Nephron progenitor cell (in vitro differentiated cells): ENCODE results near the gene TTYH1.

Experiments used
- DNase-seq: peaks from one replicate; pipeline ENCODE4 v3.0.0; 2021
- H3K27ac Mint-ChIP-seq: 2 replicates; pipeline ENCODE4 v1.8.0; 2021; ENCODE audit warnings: mild to moderate bottlenecking, moderate library complexity, mixed read lengths
- H3K27me3 Mint-ChIP-seq: 2 replicates; pipeline ENCODE4 v1.8.0; 2021; ENCODE audit warnings: mild to moderate bottlenecking, low read depth, mixed read lengths; ENCODE audit not compliant: poor library complexity
- H3K36me3 Mint-ChIP-seq: 2 replicates; pipeline ENCODE4 v1.8.0; 2021; ENCODE audit warnings: low read depth, mixed read lengths
- H3K4me1 Mint-ChIP-seq: 2 replicates; pipeline ENCODE4 v1.8.0; 2021; ENCODE audit warnings: mixed read lengths
- H3K4me3 Mint-ChIP-seq: 2 replicates; pipeline ENCODE4 v1.8.0; 2021; ENCODE audit warnings: mild to moderate bottlenecking, moderate library complexity, mixed read lengths
- H3K9me3 Mint-ChIP-seq: 2 replicates; pipeline ENCODE4 v1.8.0; 2021; ENCODE audit warnings: mild to moderate bottlenecking, moderate library complexity, mixed read lengths
- CTCF ChIP-seq: fragments of 200-600 bp; sonication (generic); IDR thresholded peaks from 2 replicates; pipeline ENCODE4 v1.5.0; 2021; ENCODE audit warnings: antibody characterized with exemption

The TTYH1 gene

GRCh38 chr19:54470991-54471782, 55.9 kb downstream of the TTYH1 start:
- no peak overlapping the region for H3K27ac Mint-ChIP-seq
- H3K4me3 Mint-ChIP-seq: peak overlapping the region; percentile 77
- peaks cover 29% of the 10 kb centered on the region for H3K4me1 Mint-ChIP-seq
- no peaks in the 10 kb centered on the region for H3K36me3 Mint-ChIP-seq
- no peak for TF ChIP-seq CTCF
- peaks cover 81% of the 10 kb centered on the region for H3K27me3 Mint-ChIP-seq
- no peaks in the 10 kb centered on the region for H3K9me3 Mint-ChIP-seq
- peak; percentile 37 for DNase-seq

- no peak for TF ChIP-seq CTCF
- H3K27me3 Mint-ChIP-seq: peaks cover 81% of the 10 kb centered on the region
- H3K9me3 Mint-ChIP-seq: no peaks in the 10 kb centered on the region
- no peaks in the 10 kb centered on the region for H3K36me3 Mint-ChIP-seq
- H3K4me1 Mint-ChIP-seq: peaks cover 29% of the 10 kb centered on the region
- peak within 1 kb of the TSS; percentile 49 for H3K27ac Mint-ChIP-seq
- peak within 1 kb of the TSS; percentile 65 for H3K4me3 Mint-ChIP-seq
- peak; percentile 70 for DNase-seq
Observed at GRCh38 chr19:54473071-54473891, 58.0 kb downstream of the TTYH1 start, which contains the start of gene CDC42EP5. TSS of gene CDC42EP5 (minus strand) at chr19:54473296. CDS start at chr19:54465547, 7,749 bp downstream.

GRCh38 chr19:54473892-54474372, 58.7 kb downstream of the TTYH1 start:
- no peak for DNase-seq
- no peak for TF ChIP-seq CTCF
- no peaks in the 10 kb centered on the region for H3K36me3 Mint-ChIP-seq
- H3K27ac Mint-ChIP-seq: no peak overlapping the region
- no peak overlapping the region for H3K4me3 Mint-ChIP-seq
- no peaks in the 10 kb centered on the region for H3K9me3 Mint-ChIP-seq
- peaks cover 80% of the 10 kb centered on the region for H3K27me3 Mint-ChIP-seq
- peaks cover 29% of the 10 kb centered on the region for H3K4me1 Mint-ChIP-seq

GRCh38 chr19:54475706-54476105, 60.4 kb downstream of the TTYH1 start:
- Mint-ChIP-seq H3K36me3 (no peaks in the 10 kb centered on the region), H3K27me3 (peaks cover 76% of the 10 kb centered on the region), H3K4me3 (no peak overlapping the region), H3K4me1 (peaks cover 16% of the 10 kb centered on the region), H3K27ac (no peak overlapping the region), H3K9me3 (no peaks in the 10 kb centered on the region)
- TF ChIP-seq CTCF: no peak
- DNase-seq: no peak

GRCh38 chr19:54477650-54478049, 62.4 kb downstream of the TTYH1 start:
- peaks cover 12% of the 10 kb centered on the region for H3K4me1 Mint-ChIP-seq
- TF ChIP-seq CTCF: no peak
- DNase-seq: no peak
- H3K27ac Mint-ChIP-seq: no peak overlapping the region
- no peak overlapping the region for H3K4me3 Mint-ChIP-seq
- peaks cover 80% of the 10 kb centered on the region for H3K27me3 Mint-ChIP-seq
- H3K9me3 Mint-ChIP-seq: no peaks in the 10 kb centered on the region
- no peaks in the 10 kb centered on the region for H3K36me3 Mint-ChIP-seq
